WTC11 (cell line): ENCODE measurements around the gene FDCSP. TPM values are rescaled to one million over a fixed set of nuclear protein-coding genes. Genes with fewer than 3 reads are reported as not detected.

ENCODE experiments used
- ATAC-seq: fragments of 200-7000 bp; cut with Tn5 transposase; 2 replicates; pipeline ENCODE4 v1.10.0; 2021; ENCODE audit warnings: mild to moderate bottlenecking, moderate library complexity
- CTCF ChIA-PET: fragments of 300-600 bp; sonication (Branson Sonifier 250); formaldehyde crosslinking; loops from one replicate; lab custom pipeline; 2021; ENCODE audit warnings: antibody characterized with exemption; lab: Charles Lee
- POLR2A ChIA-PET: fragments of 350-600 bp; sonication (Branson Sonifier 250); formaldehyde crosslinking; loops from one replicate; lab custom pipeline; 2021; ENCODE audit warnings: antibody characterized with exemption; lab: Charles Lee
- DNase-seq: peaks from one replicate; pipeline ENCODE4 v3.0.0; 2021; ENCODE audit warnings: low spot score
- H3K27ac Mint-ChIP-seq: 2 replicates; pipeline ENCODE4 v1.8.0; 2021; ENCODE audit warnings: mixed read lengths
- H3K27me3 Mint-ChIP-seq: 2 replicates; pipeline ENCODE4 v1.8.0; 2021; ENCODE audit warnings: low read depth, mild to moderate bottlenecking, moderate library complexity, mixed read lengths
- H3K36me3 Mint-ChIP-seq: 2 replicates; pipeline ENCODE4 v1.8.0; 2021; ENCODE audit warnings: mixed read lengths
- H3K4me1 Mint-ChIP-seq: 2 replicates; pipeline ENCODE4 v1.8.0; 2022; ENCODE audit warnings: mixed read lengths
- H3K4me3 Mint-ChIP-seq: 2 replicates; pipeline ENCODE4 v1.8.0; 2021; ENCODE audit warnings: mild to moderate bottlenecking, moderate library complexity, mixed read lengths
- H3K9me3 Mint-ChIP-seq: 2 replicates; pipeline ENCODE4 v1.8.0; 2021; ENCODE audit warnings: mixed read lengths
- ESRRA ChIP-seq: sonication (generic); formaldehyde crosslinking; IDR thresholded peaks from 2 replicates; pipeline ENCODE4 v1.8.1; 2022; ENCODE audit warnings: mild to moderate bottlenecking, missing genetic modification reagents, borderline replicate concordance
- FOXK1 ChIP-seq: sonication (generic); formaldehyde crosslinking; IDR thresholded peaks from 2 replicates; pipeline ENCODE4 v1.8.0; 2022; ENCODE audit warnings: mild to moderate bottlenecking, moderate library complexity, missing genetic modification reagents
- GRHL2 ChIP-seq: fragments of 250-450 bp; sonication (Bioruptor Pico); IDR thresholded peaks from 2 replicates; pipeline ENCODE4 v1.8.0; 2022; ENCODE audit warnings: mild to moderate bottlenecking, moderate library complexity; ENCODE audit not compliant: insufficient replicate concordance, severe bottlenecking
- GTF2I ChIP-seq: fragments of 250-450 bp; sonication (Bioruptor Pico); conservative IDR thresholded peaks from 2 replicates; pipeline ENCODE4 v1.4.0; 2021; ENCODE audit warnings: mild to moderate bottlenecking
- NFATC4 ChIP-seq: fragments of 250-450 bp; sonication (Bioruptor Pico); IDR thresholded peaks from 2 replicates; pipeline ENCODE4 v1.9.0; 2021; ENCODE audit warnings: mild to moderate bottlenecking
- NR1H2 ChIP-seq: sonication (generic); formaldehyde crosslinking; IDR thresholded peaks from 2 replicates; pipeline ENCODE4 v1.9.0; 2021; ENCODE audit warnings: mild to moderate bottlenecking, moderate library complexity, missing genetic modification reagents
- ZNF138 ChIP-seq: sonication (generic); formaldehyde crosslinking; conservative IDR thresholded peaks from 2 replicates; pipeline ENCODE4 v1.8.1; 2022; ENCODE audit warnings: mild to moderate bottlenecking, moderate library complexity, missing genetic modification reagents
- total RNA-seq: library from RNA; stranded (reverse); gene quantifications from 3 replicates; pipeline ENCODE4 v1.2.3, GENCODE V29; 2021
- TF ChIP-seq, protein P1 (sequence below): sonication (generic); formaldehyde crosslinking; IDR thresholded peaks from 2 replicates; pipeline ENCODE4 v1.8.1; 2022; ENCODE audit warnings: low read depth, mild to moderate bottlenecking, moderate library complexity, missing genetic modification reagents, borderline replicate concordance
- TF ChIP-seq, protein P2 (sequence below): fragments of 250-450 bp; sonication (Bioruptor Pico); IDR thresholded peaks from 2 replicates; pipeline ENCODE4 v1.9.0; 2021; ENCODE audit warnings: moderate library complexity, mild to moderate bottlenecking, inconsistent platforms, borderline replicate concordance
- TF ChIP-seq, protein P3 (sequence below): sonication (generic); formaldehyde crosslinking; IDR thresholded peaks from 2 replicates; pipeline ENCODE4 v1.8.0; 2023; ENCODE audit warnings: missing genetic modification reagents, mild to moderate bottlenecking, borderline replicate concordance
- TF ChIP-seq, protein P4 (sequence below): fragments of 250-450 bp; sonication (Bioruptor Pico); IDR thresholded peaks from 2 replicates; pipeline ENCODE4 v1.9.0; 2021; ENCODE audit warnings: mild to moderate bottlenecking
- TF ChIP-seq, protein P5 (sequence below): fragments of 200-600 bp; IDR thresholded peaks from 2 replicates; pipeline ENCODE4 v1.8.0; 2022; ENCODE audit warnings: antibody characterized with exemption
- TF ChIP-seq, protein P6 (sequence below): sonication (generic); formaldehyde crosslinking; IDR thresholded peaks from 2 replicates; pipeline ENCODE4 v1.8.1; 2022; ENCODE audit warnings: low read depth, missing genetic modification reagents, borderline replicate concordance
- TF ChIP-seq, protein P7 (sequence below): sonication (generic); formaldehyde crosslinking; IDR thresholded peaks from 2 replicates; pipeline ENCODE4 v1.8.1; 2023; ENCODE audit warnings: mild to moderate bottlenecking, missing genetic modification reagents, moderate library complexity
- TF ChIP-seq, protein P8 (sequence below): sonication (generic); formaldehyde crosslinking; conservative IDR thresholded peaks from 2 replicates; pipeline ENCODE4 v1.8.1; 2023; ENCODE audit warnings: mild to moderate bottlenecking, low read depth, missing genetic modification reagents, moderate library complexity

FDCSP gene
- total RNA-seq, 1 experiment from 2014 or later, result not detected

DNA sequence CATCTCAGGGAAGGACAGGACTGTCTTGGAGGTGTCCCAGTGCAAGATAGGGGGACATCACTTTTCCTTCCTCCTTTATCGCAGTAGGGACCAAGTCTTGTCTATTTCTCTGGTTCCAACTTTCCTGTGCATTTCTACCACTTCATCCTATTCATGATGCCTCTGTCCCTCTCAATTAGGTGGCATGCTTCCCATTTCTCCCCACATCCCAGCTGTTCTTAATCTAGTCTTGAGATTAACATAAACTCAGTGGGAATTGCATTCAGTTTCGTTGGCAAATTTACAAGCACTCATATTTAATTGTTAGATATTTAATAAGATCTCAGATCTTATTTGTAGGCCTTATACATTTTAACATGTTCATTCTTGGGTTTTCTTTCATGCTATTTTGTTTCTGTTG, 46.1 kb upstream of the FDCSP start:
- no peak overlapping the region for H3K4me3 Mint-ChIP-seq
- H3K4me1 Mint-ChIP-seq, result 0 out of 2 replicates have a peak, but pooled peaks cover 5% of the 10 kb centered on the region
- no peak for DNase-seq
- no peaks in the 10 kb centered on the region; the same call in 1 of the 2 replicates for H3K27me3 Mint-ChIP-seq
- H3K36me3 Mint-ChIP-seq, result no peaks in the 10 kb centered on the region
- CTCF ChIA-PET, result interaction anchor here (1.0 kb wide), 1 partner anchor 283 kb away, joined by 3 read pairs; no protein-coding TSS in a partner anchor
- H3K9me3 Mint-ChIP-seq, result no peaks in the 10 kb centered on the region
- TF ChIP-seq, protein P1, sequence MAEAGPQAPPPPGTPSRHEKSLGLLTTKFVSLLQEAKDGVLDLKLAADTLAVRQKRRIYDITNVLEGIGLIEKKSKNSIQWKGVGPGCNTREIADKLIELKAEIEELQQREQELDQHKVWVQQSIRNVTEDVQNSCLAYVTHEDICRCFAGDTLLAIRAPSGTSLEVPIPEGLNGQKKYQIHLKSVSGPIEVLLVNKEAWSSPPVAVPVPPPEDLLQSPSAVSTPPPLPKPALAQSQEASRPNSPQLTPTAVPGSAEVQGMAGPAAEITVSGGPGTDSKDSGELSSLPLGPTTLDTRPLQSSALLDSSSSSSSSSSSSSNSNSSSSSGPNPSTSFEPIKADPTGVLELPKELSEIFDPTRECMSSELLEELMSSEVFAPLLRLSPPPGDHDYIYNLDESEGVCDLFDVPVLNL (CRISPR knock-in tag), result no peak
- TF ChIP-seq GRHL2, result no peak
- TF ChIP-seq, protein P2, sequence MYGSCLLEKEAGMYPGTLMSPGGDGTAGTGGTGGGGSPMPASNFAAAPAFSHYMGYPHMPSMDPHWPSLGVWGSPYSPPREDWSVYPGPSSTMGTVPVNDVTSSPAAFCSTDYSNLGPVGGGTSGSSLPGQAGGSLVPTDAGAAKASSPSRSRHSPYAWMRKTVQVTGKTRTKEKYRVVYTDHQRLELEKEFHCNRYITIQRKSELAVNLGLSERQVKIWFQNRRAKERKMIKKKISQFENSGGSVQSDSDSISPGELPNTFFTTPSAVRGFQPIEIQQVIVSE, result no peak
- no peak for TF ChIP-seq FOXK1 (CRISPR knock-in tag)
- TF ChIP-seq NR1H2 (CRISPR knock-in tag), result no peak
- TF ChIP-seq ESRRA (CRISPR knock-in tag), result no peak
- TF ChIP-seq, protein P3, sequence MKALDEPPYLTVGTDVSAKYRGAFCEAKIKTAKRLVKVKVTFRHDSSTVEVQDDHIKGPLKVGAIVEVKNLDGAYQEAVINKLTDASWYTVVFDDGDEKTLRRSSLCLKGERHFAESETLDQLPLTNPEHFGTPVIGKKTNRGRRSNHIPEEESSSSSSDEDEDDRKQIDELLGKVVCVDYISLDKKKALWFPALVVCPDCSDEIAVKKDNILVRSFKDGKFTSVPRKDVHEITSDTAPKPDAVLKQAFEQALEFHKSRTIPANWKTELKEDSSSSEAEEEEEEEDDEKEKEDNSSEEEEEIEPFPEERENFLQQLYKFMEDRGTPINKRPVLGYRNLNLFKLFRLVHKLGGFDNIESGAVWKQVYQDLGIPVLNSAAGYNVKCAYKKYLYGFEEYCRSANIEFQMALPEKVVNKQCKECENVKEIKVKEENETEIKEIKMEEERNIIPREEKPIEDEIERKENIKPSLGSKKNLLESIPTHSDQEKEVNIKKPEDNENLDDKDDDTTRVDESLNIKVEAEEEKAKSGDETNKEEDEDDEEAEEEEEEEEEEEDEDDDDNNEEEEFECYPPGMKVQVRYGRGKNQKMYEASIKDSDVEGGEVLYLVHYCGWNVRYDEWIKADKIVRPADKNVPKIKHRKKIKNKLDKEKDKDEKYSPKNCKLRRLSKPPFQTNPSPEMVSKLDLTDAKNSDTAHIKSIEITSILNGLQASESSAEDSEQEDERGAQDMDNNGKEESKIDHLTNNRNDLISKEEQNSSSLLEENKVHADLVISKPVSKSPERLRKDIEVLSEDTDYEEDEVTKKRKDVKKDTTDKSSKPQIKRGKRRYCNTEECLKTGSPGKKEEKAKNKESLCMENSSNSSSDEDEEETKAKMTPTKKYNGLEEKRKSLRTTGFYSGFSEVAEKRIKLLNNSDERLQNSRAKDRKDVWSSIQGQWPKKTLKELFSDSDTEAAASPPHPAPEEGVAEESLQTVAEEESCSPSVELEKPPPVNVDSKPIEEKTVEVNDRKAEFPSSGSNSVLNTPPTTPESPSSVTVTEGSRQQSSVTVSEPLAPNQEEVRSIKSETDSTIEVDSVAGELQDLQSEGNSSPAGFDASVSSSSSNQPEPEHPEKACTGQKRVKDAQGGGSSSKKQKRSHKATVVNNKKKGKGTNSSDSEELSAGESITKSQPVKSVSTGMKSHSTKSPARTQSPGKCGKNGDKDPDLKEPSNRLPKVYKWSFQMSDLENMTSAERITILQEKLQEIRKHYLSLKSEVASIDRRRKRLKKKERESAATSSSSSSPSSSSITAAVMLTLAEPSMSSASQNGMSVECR (CRISPR knock-in tag), result no peak
- TF ChIP-seq, protein P4, sequence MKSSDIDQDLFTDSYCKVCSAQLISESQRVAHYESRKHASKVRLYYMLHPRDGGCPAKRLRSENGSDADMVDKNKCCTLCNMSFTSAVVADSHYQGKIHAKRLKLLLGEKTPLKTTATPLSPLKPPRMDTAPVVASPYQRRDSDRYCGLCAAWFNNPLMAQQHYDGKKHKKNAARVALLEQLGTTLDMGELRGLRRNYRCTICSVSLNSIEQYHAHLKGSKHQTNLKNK, result no peak
- no peak for TF ChIP-seq GTF2I
- no peak for TF ChIP-seq ZNF138
- TF ChIP-seq, protein P5, sequence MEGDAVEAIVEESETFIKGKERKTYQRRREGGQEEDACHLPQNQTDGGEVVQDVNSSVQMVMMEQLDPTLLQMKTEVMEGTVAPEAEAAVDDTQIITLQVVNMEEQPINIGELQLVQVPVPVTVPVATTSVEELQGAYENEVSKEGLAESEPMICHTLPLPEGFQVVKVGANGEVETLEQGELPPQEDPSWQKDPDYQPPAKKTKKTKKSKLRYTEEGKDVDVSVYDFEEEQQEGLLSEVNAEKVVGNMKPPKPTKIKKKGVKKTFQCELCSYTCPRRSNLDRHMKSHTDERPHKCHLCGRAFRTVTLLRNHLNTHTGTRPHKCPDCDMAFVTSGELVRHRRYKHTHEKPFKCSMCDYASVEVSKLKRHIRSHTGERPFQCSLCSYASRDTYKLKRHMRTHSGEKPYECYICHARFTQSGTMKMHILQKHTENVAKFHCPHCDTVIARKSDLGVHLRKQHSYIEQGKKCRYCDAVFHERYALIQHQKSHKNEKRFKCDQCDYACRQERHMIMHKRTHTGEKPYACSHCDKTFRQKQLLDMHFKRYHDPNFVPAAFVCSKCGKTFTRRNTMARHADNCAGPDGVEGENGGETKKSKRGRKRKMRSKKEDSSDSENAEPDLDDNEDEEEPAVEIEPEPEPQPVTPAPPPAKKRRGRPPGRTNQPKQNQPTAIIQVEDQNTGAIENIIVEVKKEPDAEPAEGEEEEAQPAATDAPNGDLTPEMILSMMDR, result no peak
- TF ChIP-seq, protein P6, sequence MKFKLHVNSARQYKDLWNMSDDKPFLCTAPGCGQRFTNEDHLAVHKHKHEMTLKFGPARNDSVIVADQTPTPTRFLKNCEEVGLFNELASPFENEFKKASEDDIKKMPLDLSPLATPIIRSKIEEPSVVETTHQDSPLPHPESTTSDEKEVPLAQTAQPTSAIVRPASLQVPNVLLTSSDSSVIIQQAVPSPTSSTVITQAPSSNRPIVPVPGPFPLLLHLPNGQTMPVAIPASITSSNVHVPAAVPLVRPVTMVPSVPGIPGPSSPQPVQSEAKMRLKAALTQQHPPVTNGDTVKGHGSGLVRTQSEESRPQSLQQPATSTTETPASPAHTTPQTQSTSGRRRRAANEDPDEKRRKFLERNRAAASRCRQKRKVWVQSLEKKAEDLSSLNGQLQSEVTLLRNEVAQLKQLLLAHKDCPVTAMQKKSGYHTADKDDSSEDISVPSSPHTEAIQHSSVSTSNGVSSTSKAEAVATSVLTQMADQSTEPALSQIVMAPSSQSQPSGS (CRISPR knock-in tag), result no peak
- TF ChIP-seq NFATC4 (CRISPR knock-in tag), result no peak
- TF ChIP-seq, protein P7, sequence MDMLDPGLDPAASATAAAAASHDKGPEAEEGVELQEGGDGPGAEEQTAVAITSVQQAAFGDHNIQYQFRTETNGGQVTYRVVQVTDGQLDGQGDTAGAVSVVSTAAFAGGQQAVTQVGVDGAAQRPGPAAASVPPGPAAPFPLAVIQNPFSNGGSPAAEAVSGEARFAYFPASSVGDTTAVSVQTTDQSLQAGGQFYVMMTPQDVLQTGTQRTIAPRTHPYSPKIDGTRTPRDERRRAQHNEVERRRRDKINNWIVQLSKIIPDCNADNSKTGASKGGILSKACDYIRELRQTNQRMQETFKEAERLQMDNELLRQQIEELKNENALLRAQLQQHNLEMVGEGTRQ, result no peak
- TF ChIP-seq, protein P8, sequence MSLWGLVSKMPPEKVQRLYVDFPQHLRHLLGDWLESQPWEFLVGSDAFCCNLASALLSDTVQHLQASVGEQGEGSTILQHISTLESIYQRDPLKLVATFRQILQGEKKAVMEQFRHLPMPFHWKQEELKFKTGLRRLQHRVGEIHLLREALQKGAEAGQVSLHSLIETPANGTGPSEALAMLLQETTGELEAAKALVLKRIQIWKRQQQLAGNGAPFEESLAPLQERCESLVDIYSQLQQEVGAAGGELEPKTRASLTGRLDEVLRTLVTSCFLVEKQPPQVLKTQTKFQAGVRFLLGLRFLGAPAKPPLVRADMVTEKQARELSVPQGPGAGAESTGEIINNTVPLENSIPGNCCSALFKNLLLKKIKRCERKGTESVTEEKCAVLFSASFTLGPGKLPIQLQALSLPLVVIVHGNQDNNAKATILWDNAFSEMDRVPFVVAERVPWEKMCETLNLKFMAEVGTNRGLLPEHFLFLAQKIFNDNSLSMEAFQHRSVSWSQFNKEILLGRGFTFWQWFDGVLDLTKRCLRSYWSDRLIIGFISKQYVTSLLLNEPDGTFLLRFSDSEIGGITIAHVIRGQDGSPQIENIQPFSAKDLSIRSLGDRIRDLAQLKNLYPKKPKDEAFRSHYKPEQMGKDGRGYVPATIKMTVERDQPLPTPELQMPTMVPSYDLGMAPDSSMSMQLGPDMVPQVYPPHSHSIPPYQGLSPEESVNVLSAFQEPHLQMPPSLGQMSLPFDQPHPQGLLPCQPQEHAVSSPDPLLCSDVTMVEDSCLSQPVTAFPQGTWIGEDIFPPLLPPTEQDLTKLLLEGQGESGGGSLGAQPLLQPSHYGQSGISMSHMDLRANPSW (CRISPR knock-in tag), result no peak
- TF ChIP-seq, all 79 proteins: peak for 0
- no peak for ATAC-seq
- POLR2A ChIA-PET, result no interaction called here
- H3K27ac Mint-ChIP-seq, result no peak overlapping the region
